HepG2 (cell line): ENCODE data around the gene RCOR1. TPM values are rescaled to one million over a fixed set of nuclear protein-coding genes. Genes with fewer than 3 reads are reported as not detected.

Source experiments
- ATAC-seq: fragments of 200-7000 bp; cut with Tn5 transposase; 3 replicates; pipeline ENCODE4 v1.9.1; 2020; ENCODE audit warnings: mild to moderate bottlenecking, moderate library complexity
- BruUV-seq: library from RNA; stranded (reverse); fragments of 400-500 nt; replicated peaks from 2 replicates; lab custom pipeline; 2021; lab: Mats Ljungman, UMichigan
- CTCF ChIA-PET: fragments of 300-600 bp; formaldehyde crosslinking; extraction: SDS; loops from one replicate; lab custom pipeline; 2021; ENCODE audit warnings: low total read pairs, inconsistent platforms, low intra/inter-chr PET ratio; lab: Yijun Ruan, JAX
- POLR2A ChIA-PET: fragments of 350-600 bp; sonication (Branson Sonifier 250); formaldehyde crosslinking; loops from one replicate; lab custom pipeline; 2020; ENCODE audit warnings: antibody characterized with exemption, inconsistent platforms; lab: Yijun Ruan, JAX
- DNase-seq: peaks from one replicate; pipeline ENCODE4 v3.0.0-alpha.2; 2015; ENCODE audit warnings: low spot score
- FAIRE-seq: peaks from 3 replicates; lab custom pipeline; 2011; peaks lifted over from hg19 to GRCh38; lab: Jason Lieb, UNC
- H2AFZ ChIP-seq: one replicate; pipeline ENCODE4 v1.6.1; 2011; ENCODE audit warnings: low read length, inconsistent platforms
- H3K27ac ChIP-seq: fragments of 300-600 bp; 3 replicates; pipeline ENCODE4 v1.8.0; 2011; ENCODE audit warnings: mixed run types, mild to moderate bottlenecking, mixed read lengths, low read length, inconsistent platforms; ENCODE audit not compliant: insufficient read depth; ENCODE audit errors: extremely low read length
- H3K27me3 ChIP-seq, 2 experiments: fragments of 200-600 bp in 1 of 2; 2 replicates in 1 of 2; 3 replicates in 1 of 2; pipeline versions ENCODE4 v1.6.0 to v1.8.0; 2011; ENCODE audit warnings: low read length in 2 of 2, mild to moderate bottlenecking in 2 of 2, moderate library complexity in 2 of 2, inconsistent platforms in 1 of 2; ENCODE audit not compliant: insufficient read depth in 2 of 2, control insufficient read depth in 1 of 2
- H3K36me3 ChIP-seq, 2 experiments: fragments of 200-600 bp in 1 of 2; replicated peaks in 1 of 2; 2 replicates in 1 of 2; 3 replicates in 1 of 2; pipeline versions ENCODE4 v1.5.1 to v1.8.0; 2011; ENCODE audit warnings: low read length in 2 of 2, inconsistent platforms in 1 of 2; ENCODE audit not compliant: insufficient read depth in 2 of 2, control insufficient read depth in 1 of 2
- H3K4me1 ChIP-seq: 2 replicates; pipeline ENCODE4 v1.5.1; 2012; ENCODE audit warnings: low read length, inconsistent platforms; ENCODE audit not compliant: insufficient read depth
- H3K4me2 ChIP-seq: 2 replicates; pipeline ENCODE4 v1.6.0; 2011; ENCODE audit warnings: low read depth, low read length, inconsistent platforms
- H3K4me3 ChIP-seq, 3 experiments: fragments of 200-600 bp in 1 of 3; sonication (generic), shearing (Covaris generic) in 1 of 3; replicated peaks in 1 of 3; 2 replicates each; pipeline ENCODE4 v1.5.1; 2011 to 2016; ENCODE audit warnings: low read length in 3 of 3, inconsistent platforms in 2 of 3, low read depth in 2 of 3, mild to moderate bottlenecking in 2 of 3, control low read depth in 1 of 3, mixed read lengths in 1 of 3; ENCODE audit not compliant: insufficient read depth in 1 of 3
- H3K79me2 ChIP-seq: one replicate; pipeline ENCODE4 v1.6.1; 2011; ENCODE audit warnings: low read length, inconsistent platforms; ENCODE audit not compliant: insufficient read depth
- H3K9ac ChIP-seq: 2 replicates; pipeline ENCODE4 v1.6.0; 2011; ENCODE audit warnings: mild to moderate bottlenecking, low read depth, low read length, inconsistent platforms; ENCODE audit not compliant: insufficient read depth
- H3K9me3 ChIP-seq: 2 replicates; pipeline ENCODE4 v1.5.1; 2012; ENCODE audit warnings: mild to moderate bottlenecking, low read length
- H4K20me1 ChIP-seq: 2 replicates; pipeline ENCODE4 v1.6.0; 2011; ENCODE audit warnings: inconsistent platforms, mild to moderate bottlenecking, low read length, moderate library complexity; ENCODE audit not compliant: insufficient read depth
- HOXA3 ChIP-seq: sonication (generic); formaldehyde crosslinking; IDR thresholded peaks from 2 replicates; pipeline ENCODE4 v1.5.0; 2020; ENCODE audit warnings: missing genetic modification reagents
- MTA1 ChIP-seq: sonication (generic); formaldehyde crosslinking; IDR thresholded peaks from 2 replicates; pipeline ENCODE4 v1.4.0; 2020; ENCODE audit warnings: missing genetic modification reagents, mild to moderate bottlenecking, borderline replicate concordance
- SAP130 ChIP-seq: IDR thresholded peaks from 2 replicates; pipeline ENCODE4 v1.6.1; 2016; ENCODE audit warnings: low read depth
- SSRP1 ChIP-seq: IDR thresholded peaks from 2 replicates; pipeline ENCODE4 v1.6.1; 2016; ENCODE audit warnings: control low read depth
- THYN1 ChIP-seq: sonication (generic); formaldehyde crosslinking; IDR thresholded peaks from 2 replicates; pipeline ENCODE4 v1.8.1; 2023; ENCODE audit warnings: low read depth, mild to moderate bottlenecking, moderate library complexity, missing genetic modification reagents, borderline replicate concordance
- ZNF792 ChIP-seq: IDR thresholded peaks from 2 replicates; pipeline ENCODE4 v1.6.1; 2016
- ZNF878 ChIP-seq: sonication (generic); formaldehyde crosslinking; IDR thresholded peaks from 2 replicates; pipeline ENCODE4 v1.8.1; 2023; ENCODE audit warnings: mild to moderate bottlenecking, missing genetic modification reagents, moderate library complexity
- WGBS: methylation state at CpG from one replicate; pipeline ENCODE4 v1.1.6; 2017; ENCODE audit warnings: low lambda C conversion rate; 5-methylcytosine and 5-hydroxymethylcytosine counted together
- in situ Hi-C: cut with HindIII; loops from 2 replicates; pipeline ENCODE4 v1.10.0; 2017; ENCODE audit warnings: low pct_unique_long_range_greater_than_20kb; ENCODE audit not compliant: extremely low pct_ligation_motif_present
- intact Hi-C: fragments of 100-400 bp; cut with micrococcal nuclease; formaldehyde crosslinking; loops from one replicate; pipeline ENCODE4 v1.10.0; 2022; ENCODE audit not compliant: unreplicated experiment
- polyA plus RNA-seq, 8 experiments: library from polyadenylated mRNA; depleted of rRNA in 3 of 8; stranded (reverse) in 7 of 8; unstranded in 1 of 8; fragments of >200 nt; fragmentation: Illumina TruSeq in 4 of 8; extraction: Trizol in 4 of 8; gene quantifications; 2 replicates each; pipeline versions ENCODE4 v1.2.1 to v1.2.3, GENCODE V29; 2011 to 2016; ENCODE audit warnings: low read depth in 4 of 8, missing spikeins in 1 of 8, mixed read lengths in 1 of 8; ENCODE audit not compliant: insufficient read depth in 1 of 8
- total RNA-seq, 5 experiments: library from RNA; depleted of rRNA; stranded (reverse); fragments of >200 nt; fragmentation: Illumina TruSeq; extraction: Trizol; gene quantifications; 2 replicates each; pipeline ENCODE4 v1.2.3, GENCODE V29; 2016; ENCODE audit warnings: low read depth in 1 of 5
- TF ChIP-seq, protein P1 (sequence below): sonication (generic); formaldehyde crosslinking; IDR thresholded peaks from 2 replicates; pipeline ENCODE4 v1.4.0; 2020; ENCODE audit warnings: missing genetic modification reagents
- TF ChIP-seq, protein P2 (sequence below): sonication (generic); formaldehyde crosslinking; IDR thresholded peaks from 2 replicates; pipeline ENCODE4 v1.8.1; 2022; ENCODE audit warnings: low read depth, mild to moderate bottlenecking, missing genetic modification reagents
- TF ChIP-seq, protein P3 (sequence below): sonication (generic); formaldehyde crosslinking; IDR thresholded peaks from 2 replicates; pipeline ENCODE4 v1.4.0; 2020; ENCODE audit warnings: mild to moderate bottlenecking, missing genetic modification reagents
- TF ChIP-seq, protein P4 (sequence below): sonication (generic); formaldehyde crosslinking; IDR thresholded peaks from 2 replicates; pipeline ENCODE4 v1.4.0; 2020; ENCODE audit warnings: missing genetic modification reagents, mild to moderate bottlenecking, borderline replicate concordance

The RCOR1 gene
- total and polyA plus RNA-seq, 2 of the 13 experiments (the other 11 are each of a cell fraction or from before 2014, with no cell fraction given) = 10.2 to 11.1 TPM

DNA sequence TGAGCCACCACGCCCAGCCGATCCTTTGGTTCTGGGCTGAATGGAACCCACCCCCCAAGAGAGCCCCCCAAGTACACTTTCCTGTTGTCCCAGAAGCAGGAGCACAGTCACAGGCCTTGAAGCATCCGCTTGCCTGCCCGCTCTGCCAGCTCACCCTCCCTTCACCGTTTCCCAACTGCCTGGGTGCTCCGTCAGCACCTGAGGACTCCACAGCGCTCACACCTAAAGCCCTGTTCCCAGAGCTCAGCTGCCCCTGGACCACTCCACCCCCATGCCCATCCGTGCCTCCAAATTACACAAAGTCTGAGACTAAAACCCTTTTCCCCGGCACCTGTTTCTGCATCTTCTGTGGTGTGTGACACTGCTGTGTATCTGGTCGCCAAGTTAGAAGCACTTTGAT lies 140.5 kb downstream of the RCOR1 start:
- no peak overlapping the region for H3K9ac ChIP-seq
- WGBS = 96% methylated on average over 10 of the region's 10 CpGs
- H3K4me1 ChIP-seq = no peaks in the 10 kb centered on the region
- peaks cover 11 to 26% of the 10 kb centered on the region in 2 experiments for H3K36me3 ChIP-seq
- H3K27me3 ChIP-seq = no peaks in the 10 kb centered on the region
- no peaks in the 10 kb centered on the region for H3K79me2 ChIP-seq
- no peak overlapping the region for H3K27ac ChIP-seq
- no peak for ATAC-seq
- no peak for DNase-seq
- BruUV-seq = no TSS peak
- no peak overlapping the region for H3K4me2 ChIP-seq
- TF ChIP-seq MTA1 (CRISPR knock-in tag) = no peak
- TF ChIP-seq, protein P1, sequence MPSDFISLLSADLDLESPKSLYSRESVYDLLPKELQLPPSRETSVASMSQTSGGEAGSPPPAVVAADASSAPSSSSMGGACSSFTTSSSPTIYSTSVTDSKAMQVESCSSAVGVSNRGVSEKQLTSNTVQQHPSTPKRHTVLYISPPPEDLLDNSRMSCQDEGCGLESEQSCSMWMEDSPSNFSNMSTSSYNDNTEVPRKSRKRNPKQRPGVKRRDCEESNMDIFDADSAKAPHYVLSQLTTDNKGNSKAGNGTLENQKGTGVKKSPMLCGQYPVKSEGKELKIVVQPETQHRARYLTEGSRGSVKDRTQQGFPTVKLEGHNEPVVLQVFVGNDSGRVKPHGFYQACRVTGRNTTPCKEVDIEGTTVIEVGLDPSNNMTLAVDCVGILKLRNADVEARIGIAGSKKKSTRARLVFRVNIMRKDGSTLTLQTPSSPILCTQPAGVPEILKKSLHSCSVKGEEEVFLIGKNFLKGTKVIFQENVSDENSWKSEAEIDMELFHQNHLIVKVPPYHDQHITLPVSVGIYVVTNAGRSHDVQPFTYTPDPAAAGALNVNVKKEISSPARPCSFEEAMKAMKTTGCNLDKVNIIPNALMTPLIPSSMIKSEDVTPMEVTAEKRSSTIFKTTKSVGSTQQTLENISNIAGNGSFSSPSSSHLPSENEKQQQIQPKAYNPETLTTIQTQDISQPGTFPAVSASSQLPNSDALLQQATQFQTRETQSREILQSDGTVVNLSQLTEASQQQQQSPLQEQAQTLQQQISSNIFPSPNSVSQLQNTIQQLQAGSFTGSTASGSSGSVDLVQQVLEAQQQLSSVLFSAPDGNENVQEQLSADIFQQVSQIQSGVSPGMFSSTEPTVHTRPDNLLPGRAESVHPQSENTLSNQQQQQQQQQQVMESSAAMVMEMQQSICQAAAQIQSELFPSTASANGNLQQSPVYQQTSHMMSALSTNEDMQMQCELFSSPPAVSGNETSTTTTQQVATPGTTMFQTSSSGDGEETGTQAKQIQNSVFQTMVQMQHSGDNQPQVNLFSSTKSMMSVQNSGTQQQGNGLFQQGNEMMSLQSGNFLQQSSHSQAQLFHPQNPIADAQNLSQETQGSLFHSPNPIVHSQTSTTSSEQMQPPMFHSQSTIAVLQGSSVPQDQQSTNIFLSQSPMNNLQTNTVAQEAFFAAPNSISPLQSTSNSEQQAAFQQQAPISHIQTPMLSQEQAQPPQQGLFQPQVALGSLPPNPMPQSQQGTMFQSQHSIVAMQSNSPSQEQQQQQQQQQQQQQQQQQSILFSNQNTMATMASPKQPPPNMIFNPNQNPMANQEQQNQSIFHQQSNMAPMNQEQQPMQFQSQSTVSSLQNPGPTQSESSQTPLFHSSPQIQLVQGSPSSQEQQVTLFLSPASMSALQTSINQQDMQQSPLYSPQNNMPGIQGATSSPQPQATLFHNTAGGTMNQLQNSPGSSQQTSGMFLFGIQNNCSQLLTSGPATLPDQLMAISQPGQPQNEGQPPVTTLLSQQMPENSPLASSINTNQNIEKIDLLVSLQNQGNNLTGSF (CRISPR knock-in tag) = no peak
- TF ChIP-seq ZNF878 (CRISPR knock-in tag) = no peak
- no peak for TF ChIP-seq SSRP1
- TF ChIP-seq ZNF792 = no peak
- TF ChIP-seq SAP130 (CRISPR knock-in tag) = no peak
- TF ChIP-seq, protein P2, sequence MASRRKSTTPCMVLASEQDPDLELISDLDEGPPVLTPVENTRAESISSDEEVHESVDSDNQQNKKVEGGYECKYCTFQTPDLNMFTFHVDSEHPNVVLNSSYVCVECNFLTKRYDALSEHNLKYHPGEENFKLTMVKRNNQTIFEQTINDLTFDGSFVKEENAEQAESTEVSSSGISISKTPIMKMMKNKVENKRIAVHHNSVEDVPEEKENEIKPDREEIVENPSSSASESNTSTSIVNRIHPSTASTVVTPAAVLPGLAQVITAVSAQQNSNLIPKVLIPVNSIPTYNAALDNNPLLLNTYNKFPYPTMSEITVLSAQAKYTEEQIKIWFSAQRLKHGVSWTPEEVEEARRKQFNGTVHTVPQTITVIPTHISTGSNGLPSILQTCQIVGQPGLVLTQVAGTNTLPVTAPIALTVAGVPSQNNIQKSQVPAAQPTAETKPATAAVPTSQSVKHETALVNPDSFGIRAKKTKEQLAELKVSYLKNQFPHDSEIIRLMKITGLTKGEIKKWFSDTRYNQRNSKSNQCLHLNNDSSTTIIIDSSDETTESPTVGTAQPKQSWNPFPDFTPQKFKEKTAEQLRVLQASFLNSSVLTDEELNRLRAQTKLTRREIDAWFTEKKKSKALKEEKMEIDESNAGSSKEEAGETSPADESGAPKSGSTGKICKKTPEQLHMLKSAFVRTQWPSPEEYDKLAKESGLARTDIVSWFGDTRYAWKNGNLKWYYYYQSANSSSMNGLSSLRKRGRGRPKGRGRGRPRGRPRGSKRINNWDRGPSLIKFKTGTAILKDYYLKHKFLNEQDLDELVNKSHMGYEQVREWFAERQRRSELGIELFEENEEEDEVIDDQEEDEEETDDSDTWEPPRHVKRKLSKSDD (CRISPR knock-in tag) = no peak
- TF ChIP-seq HOXA3 (CRISPR knock-in tag) = no peak
- TF ChIP-seq, protein P3, sequence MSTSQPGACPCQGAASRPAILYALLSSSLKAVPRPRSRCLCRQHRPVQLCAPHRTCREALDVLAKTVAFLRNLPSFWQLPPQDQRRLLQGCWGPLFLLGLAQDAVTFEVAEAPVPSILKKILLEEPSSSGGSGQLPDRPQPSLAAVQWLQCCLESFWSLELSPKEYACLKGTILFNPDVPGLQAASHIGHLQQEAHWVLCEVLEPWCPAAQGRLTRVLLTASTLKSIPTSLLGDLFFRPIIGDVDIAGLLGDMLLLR (CRISPR knock-in tag) = no peak
- TF ChIP-seq THYN1 = no peak
- TF ChIP-seq, protein P4, sequence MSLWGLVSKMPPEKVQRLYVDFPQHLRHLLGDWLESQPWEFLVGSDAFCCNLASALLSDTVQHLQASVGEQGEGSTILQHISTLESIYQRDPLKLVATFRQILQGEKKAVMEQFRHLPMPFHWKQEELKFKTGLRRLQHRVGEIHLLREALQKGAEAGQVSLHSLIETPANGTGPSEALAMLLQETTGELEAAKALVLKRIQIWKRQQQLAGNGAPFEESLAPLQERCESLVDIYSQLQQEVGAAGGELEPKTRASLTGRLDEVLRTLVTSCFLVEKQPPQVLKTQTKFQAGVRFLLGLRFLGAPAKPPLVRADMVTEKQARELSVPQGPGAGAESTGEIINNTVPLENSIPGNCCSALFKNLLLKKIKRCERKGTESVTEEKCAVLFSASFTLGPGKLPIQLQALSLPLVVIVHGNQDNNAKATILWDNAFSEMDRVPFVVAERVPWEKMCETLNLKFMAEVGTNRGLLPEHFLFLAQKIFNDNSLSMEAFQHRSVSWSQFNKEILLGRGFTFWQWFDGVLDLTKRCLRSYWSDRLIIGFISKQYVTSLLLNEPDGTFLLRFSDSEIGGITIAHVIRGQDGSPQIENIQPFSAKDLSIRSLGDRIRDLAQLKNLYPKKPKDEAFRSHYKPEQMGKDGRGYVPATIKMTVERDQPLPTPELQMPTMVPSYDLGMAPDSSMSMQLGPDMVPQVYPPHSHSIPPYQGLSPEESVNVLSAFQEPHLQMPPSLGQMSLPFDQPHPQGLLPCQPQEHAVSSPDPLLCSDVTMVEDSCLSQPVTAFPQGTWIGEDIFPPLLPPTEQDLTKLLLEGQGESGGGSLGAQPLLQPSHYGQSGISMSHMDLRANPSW = no peak
- H3K9me3 ChIP-seq = no peaks in the 10 kb centered on the region
- ChIA-PET POLR2A (no interaction called here), CTCF (no interaction called here)
- no peak overlapping the region for H2AFZ ChIP-seq
- in situ Hi-C loops = no loop called here
- H4K20me1 ChIP-seq = no peaks in the 10 kb centered on the region
- FAIRE-seq = no peak
- intact Hi-C loops = no loop called here
- H3K4me3 ChIP-seq = no peak overlapping the region
